Dermis blood vessel endothelial cell (primary cell): ENCODE data around the gene SPAG4. TPM values are rescaled to one million over a fixed set of nuclear protein-coding genes. Genes with fewer than 3 reads are reported as not detected.

ENCODE experiments used
- DNase-seq: peaks from one replicate; pipeline ENCODE4 v3.0.0; 2010
- total RNA-seq: library from RNA; depleted of rRNA; stranded (reverse); fragments of >200 nt; gene quantifications from 2 replicates; pipeline ENCODE4 v1.2.3, GENCODE V29; 2014

The SPAG4 gene, protein sequence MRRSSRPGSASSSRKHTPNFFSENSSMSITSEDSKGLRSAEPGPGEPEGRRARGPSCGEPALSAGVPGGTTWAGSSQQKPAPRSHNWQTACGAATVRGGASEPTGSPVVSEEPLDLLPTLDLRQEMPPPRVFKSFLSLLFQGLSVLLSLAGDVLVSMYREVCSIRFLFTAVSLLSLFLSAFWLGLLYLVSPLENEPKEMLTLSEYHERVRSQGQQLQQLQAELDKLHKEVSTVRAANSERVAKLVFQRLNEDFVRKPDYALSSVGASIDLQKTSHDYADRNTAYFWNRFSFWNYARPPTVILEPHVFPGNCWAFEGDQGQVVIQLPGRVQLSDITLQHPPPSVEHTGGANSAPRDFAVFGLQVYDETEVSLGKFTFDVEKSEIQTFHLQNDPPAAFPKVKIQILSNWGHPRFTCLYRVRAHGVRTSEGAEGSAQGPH
- 10.0 and 19.1 TPM in 2 replicates for total RNA-seq

DNA sequence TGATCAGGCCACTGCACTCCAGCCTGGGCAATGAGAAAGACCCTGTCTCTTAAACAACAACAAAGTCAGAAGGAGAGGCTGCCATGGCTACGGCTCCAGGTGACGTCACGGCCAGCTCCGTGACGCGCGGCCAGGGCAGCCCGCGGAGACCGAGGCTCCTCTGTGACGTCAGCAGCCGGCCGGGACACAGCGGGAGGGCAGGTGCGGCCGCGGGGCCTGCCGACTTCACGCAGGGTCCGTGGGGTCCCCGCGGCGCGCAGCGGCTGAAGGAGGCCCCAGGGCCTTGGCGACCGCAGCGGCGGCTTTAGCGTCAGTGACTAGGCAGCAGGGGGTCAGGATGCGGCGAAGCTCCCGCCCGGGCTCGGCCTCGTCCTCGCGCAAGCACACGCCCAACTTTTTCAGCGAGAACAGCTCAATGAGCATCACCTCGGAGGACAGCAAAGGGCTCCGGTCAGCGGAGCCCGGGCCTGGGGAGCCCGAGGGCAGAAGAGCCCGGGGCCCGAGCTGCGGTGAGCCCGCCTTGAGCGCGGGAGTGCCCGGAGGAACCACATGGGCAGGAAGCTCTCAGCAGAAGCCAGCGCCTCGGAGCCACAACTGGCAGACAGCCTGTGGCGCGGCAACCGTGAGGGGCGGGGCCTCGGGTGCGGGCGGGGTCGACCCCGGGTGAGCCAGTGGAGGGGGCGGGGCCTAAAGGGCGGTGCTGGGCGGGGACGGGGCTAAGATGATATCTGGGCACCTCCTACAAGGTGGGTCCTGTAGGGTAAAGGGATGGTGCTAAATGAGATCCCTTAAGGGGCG, at the start of gene SPAG4:
TSS of gene SPAG4 (plus strand) at position 163 of the 798 bp plus-strand sequence. CDS start at position 338, 175 bp downstream.
- DNase-seq, result peak; percentile 100

DNA sequence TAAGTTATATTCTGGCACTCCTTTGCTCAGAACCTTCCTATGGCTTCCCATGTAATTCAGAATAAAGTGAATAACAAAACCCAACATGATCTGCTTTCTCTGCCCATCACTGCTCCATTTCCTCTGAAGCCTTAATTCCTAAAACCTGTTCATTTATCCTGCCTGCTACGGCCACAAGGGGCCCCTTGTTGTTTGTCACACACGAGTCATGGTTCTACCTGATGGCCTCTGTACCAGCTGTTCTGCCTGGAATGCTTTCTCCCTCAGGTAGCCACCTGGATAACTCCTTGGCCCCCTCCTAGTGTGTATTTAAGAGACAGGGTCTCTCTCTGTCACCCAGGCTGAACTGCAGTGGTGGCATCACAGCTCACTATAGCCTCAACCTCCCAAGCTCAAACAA, 47.0 kb upstream of the SPAG4 start:
- DNase-seq, result peak; percentile 14

DNA sequence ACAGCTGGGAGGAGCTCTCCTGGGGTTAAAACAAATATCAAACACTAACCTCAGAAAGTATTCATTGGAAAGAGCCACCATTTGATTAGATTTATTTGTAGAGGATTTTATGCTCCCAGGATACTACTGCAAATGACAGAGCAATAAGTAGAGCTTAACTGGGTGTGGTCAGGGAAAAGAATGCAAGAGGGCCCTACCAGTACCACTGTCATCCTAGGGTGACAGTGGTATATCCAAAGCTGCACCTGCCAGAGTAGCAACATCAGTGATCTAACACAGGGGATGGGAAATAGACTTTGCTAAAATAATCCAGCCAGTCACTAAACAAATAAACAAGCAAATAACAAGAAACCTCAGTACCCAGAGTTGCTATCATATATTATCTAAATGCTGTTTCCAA, 44.1 kb upstream of the SPAG4 start:
- no peak for DNase-seq

DNA sequence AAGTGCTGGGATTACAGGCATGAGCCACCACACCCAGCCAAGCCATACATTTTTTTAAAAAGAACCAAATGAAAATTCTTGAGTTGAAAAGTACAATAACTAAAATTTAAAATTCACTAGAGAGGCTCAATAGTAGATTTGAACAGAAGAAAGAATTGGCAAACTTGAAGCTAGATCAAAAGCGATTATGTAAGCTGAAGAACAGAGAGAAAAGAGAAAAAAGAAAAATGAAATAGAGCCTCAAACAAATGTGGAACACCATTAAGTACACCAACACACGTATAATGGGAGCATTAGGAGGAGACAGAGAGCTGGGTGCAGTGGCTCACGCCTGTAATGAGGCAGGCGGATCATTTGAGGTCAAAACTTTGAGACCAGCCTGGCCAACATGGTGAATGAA, 42.8 kb upstream of the SPAG4 start:
- no peak for DNase-seq

DNA sequence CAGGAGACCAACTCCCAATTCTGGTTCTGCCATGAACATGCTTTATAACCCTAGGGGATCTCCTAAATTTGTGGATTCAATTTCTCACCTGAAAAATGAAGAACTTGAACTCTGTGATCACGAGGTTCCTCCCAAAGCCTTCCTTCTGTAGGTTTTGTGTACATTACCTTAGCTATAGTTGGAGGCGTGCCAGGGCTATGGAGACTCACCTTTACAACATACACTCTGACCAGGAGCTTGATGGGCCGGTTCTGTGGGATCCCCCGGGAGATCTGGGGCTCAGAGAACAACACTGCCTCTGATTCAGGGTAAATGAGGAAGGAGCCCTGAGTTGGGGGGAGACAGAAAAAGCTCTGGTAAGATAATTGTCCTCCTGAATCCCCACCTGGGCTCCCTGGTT, 39.7 kb upstream of the SPAG4 start:
- DNase-seq, result no peak

DNA sequence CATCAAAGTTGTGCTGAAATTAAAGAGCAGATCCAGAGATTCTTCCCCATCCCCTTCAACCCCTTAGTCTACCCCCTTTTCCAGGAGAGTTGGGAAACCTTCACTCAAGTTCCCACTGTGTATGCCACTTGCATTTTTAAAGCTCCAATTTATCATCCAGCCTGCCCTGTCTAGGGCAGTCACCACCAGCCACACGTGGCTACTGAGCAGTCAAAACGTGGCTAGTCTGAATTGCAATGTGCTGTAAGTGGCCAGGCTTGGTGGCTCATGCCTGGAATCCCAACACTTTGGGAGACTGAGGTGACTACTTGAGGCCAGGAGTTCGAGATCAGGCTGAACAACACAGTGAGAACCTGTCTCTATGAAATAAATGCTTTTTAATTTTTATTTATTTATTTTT, 38.8 kb upstream of the SPAG4 start:
- DNase-seq, result no peak

DNA sequence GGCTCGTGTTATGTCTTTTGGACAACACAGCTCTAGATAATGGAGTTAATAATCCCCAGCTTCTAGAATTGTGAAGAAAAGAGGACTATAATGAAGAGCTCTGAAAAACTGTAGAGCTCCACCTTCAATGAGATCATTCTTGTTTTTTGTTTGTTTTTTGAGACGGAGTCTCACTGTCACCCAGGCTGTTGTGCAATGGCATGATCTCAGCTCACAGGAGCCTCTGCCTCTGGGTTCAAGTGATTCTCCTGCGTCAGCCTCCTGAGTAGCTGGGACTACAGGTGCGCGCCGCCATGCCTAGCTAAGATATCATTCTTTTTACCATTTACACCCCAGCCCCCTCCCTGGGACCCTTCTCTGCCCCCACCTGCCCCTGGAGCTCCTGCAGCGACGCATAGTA, 37.2 kb upstream of the SPAG4 start:
- DNase-seq, result no peak

DNA sequence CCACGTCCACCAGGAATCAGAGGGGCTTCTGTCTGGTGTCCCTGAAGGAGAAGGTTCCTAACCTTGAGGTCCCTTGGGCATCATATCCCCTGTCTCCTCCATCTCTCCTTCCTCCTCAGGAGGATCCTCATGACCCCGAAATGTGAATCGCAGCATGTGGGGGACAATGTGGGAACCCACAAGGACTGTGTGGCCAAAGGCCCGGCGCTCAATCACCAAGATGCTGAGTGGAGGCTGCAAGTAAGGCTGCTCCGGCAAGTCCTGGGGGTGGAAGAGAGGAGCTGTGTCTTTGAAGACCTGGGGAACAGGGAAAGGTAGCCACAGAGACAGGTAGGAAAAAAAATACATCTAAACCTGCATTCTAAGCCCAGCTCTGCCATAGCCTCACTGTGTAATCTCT, 36.4 kb upstream of the SPAG4 start:
- DNase-seq, result no peak

DNA sequence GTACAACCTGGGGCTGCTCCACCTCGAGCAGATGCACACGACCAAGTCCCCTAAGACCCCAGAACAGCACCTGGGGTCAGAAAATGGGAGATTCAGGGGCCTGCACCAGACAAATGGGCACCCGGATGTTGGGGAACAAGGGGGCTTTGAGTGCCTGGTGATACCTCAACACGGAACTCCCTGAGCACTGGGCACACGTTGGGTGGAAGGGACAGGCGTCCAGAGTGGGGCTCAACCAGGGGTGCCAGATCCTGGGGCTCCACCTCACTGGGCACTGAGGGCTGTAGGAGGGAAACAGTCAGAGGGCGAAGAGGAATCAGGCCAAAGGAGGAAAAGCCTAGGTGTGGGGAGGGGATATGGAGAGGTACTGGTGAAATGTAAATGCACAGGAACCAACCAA, 33.5 kb upstream of the SPAG4 start:
- no peak for DNase-seq

DNA sequence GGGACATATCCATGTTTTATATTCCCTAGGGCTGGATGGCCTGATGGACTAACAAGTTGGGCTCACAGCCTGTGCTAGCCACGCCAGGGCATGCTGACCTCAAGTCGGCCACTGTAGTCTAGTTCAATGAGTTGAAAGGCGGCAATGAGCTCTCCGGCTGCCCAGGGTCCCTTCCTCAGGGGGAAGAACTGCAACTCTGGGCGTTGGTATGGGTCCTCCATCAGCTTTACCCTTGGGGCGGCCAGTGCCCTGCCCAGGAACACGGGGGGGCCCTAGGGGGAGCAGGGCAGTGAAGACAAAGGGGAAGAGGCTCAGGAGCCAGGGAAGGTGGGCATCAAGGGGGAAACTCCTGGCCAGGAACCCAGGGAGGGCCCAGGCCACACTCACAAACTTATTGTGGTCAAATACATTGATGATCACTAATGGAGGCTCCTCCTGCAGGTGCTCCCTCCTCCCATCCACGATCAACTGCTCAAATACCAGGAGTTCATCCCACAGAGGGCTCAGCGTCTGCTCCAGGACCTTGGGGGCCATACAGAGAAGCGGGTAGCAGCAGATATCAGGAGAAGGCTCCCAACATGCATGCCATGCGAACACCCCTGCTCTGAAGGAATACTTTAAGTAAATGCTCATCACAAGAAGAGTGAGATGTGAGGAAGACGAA, 32.8 kb upstream of the SPAG4 start:
- no peak for DNase-seq

DNA sequence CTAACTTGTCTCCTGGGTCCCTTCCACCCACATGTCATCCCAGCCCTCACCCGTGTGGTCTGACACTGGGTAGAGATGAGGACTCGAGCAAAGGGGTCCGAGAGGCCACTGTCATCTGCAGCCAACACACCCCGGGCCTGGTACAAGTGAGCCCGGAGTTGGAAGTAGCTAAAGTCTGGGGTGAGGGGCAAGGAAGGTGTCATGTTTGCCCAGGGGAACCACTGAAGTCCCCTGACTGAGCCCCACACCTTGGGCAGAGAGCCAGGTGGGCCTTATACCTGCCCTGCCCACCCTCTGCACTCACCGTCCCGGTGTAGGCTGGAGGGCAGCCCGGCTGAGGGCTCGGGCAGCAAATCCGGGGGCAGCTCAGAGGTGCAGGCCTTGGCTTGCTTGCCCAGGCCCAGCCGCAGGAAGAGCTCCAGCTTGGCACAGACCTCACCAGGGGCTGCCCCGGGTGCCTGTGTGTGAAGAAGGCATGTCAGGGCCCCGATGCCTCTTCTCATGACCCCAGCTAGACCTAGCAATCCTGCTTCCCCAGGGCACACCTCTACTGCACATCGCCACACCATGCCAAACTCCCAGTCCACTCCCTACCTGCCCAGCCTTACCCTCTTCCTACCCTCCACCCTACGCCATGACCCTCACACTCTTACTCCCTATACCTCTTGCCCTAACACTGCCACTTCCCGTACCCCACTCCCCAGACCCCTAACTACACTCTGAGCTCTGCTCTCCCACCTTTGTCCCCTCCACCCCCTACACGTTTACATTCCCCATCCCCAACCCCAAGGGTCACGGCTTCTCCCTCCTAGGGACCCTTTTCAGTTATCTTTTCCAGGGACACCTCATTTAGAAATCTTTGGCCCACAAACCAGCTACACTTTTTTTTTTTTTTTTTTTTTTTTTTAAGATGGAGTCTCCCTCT, 31.7 kb upstream of the SPAG4 start:
- no peak for DNase-seq

DNA sequence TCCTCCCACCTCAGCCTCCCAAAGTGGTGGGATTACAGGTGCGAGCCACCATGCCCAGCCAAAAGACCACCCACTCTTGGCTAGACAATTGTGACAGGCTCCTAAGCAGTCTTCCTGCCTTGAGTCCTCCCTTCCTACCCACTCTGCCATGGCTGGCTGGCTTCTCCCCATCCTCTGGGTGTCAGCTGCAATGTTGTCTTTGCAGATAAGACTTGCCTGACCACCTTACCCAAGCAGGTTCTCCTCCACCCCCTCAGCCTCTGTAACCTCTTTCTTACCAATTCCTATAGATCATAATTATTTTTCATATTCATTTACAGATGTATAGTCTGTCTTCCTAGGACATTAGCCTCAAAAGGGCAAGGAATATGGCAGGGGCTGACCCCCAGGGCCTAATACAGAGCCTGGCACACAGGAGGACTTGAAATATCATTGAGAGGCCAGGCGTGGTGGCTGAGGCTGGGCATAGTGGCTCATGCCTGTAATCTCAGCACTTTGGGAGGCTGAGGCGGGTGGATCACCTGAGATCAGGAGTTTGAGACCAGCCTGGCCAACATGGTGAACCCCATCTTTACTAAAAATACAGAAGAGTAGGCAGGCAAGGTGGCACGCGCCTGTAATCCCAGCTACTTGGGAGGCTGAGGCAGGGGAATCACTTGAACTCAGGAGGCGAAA, 28.7 kb upstream of the SPAG4 start:
- DNase-seq, result no peak

DNA sequence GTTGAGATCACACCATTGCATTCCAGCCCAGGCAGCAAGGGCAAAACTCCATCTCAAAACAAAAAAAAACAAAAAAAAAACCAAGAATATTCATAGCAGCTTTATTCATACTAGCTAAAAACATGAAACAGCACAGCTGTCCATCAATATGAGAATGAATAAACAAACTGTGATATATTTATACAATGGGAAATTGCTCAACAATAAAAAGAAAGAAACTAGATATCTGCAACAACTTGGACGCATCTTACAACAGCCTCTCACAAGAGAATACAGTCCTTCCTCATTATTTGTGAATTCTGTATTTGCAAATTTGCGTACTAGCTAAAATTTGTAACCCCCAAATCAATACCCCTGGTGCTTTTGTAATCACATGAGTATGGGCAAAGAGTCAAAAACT, 28.2 kb upstream of the SPAG4 start:
- no peak for DNase-seq

DNA sequence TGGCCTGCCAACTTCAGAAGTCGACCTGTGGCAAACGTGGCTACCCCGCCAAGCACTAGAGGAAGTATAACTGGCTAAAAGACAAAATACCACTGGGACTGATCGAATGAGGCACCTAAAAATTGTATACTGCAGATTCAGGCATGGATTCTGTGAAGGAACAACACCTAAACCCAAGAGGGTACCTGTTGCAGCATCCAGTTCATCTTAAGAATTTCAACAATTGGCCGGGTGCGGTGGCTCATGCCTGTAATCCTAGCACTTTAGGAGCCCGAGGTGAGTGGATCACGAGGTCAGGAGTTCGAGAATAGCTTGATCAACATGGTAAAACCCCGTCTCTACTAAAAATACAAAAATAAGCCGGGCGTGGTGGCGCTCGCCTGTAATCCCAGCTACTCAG, 27.2 kb upstream of the SPAG4 start:
- DNase-seq, result no peak

DNA sequence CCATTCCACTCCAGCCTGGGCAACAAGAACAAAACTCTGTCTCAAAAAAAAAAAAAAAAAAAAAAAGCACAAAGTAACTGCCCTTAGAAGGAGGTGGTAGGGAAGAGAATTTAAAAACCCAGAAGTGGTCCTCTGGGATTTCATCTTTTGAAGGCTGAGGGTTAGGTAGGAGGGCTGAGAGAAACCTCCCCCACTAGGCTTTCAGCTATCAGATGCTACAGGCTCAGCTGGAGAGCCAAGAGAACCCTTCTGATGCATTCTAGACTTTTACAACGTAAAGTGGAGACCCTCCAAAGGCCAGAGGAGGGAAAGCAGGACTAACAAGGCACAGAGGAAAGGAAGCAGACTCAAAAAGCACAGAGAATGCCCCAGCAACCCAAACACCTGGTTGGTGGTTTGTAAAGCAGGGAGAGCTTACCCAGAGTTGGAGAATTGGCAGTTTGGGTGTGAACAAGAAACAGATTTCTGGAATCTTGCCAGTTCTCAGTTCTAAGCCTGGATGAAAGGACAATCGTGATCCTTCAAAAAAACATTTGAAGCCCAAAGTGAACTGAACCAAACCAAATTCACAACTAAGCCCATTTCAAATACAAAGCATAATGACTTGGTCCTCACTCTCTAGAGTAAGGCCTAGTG, 23.2 kb upstream of the SPAG4 start:
- no peak for DNase-seq

DNA sequence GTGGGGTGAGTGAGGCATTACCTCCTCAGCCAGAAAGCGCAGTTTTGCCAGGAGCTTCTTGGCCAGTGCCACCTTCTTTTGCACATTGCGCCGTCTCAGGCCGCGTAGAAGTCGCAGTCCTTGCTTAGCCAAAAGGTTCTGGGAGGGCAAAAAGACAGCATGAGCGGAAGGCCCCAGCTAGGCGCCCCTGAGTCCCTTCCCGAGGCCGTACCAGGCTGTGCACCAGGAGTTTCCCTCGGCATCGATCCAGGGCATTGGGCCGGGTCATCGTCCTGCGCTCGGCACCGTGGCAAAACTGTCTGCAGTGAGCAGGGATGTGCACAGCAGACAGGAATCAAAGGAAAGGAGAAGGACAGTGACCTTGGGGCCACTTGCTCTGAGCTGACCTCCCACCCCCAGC, 20.2 kb upstream of the SPAG4 start:
- DNase-seq, result no peak

DNA sequence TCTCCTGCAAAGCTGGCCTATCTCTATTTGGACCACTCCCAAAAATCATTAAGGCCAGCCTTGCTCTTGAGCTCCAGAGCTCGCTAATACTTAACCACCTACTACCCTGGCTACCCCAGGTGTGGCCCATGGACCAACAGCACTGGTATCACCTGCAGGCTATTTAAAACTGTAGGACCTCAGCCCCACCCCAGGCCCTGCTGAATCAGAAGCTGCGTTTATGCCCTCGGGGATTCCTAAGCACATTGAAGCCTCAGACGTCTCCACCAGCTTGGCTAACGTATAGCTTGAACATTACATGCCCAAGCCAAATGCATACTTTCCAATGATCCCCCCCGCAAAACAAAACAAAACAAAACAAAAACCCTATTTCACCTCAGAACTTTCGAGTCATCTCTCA, 19.7 kb upstream of the SPAG4 start:
- no peak for DNase-seq

DNA sequence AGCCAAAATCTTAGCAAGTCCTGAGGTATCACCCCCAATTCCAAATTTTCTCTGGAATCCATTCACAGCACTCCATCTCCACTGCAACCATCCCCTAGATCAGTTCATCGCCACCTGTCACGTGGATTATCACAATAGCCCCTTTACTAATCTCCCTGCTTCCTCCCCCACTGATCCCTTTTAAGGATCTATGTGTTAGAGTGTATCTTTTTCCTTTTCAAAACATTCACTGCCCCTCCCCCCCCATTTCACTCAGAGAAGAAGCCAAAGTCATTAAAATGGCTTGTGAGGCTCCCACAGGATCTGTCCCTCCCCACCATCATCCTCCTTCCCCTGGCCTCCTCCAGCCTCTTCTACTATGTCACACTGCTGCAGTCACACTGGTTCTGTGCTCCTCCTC, 18.4 kb upstream of the SPAG4 start:
- no peak for DNase-seq

DNA sequence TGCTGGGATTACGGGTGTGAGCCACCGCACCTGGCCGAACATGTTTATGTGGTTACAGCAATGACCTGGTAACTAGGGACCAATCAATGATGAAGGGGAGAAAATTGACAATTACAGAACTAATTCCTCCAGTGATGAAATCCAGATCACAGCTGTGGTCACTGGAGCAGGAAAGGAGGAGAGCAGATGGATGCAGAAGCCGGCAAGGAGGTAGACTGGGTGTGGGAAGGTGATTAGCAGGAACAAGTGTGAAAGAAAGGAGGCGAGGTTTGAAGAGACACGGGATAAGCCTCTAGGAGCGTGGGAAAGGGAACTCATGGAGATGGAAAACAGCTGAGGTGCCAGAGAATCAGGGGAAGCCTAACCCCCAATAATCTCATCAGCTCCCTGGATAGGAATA, 17.2 kb upstream of the SPAG4 start:
- no peak for DNase-seq

DNA sequence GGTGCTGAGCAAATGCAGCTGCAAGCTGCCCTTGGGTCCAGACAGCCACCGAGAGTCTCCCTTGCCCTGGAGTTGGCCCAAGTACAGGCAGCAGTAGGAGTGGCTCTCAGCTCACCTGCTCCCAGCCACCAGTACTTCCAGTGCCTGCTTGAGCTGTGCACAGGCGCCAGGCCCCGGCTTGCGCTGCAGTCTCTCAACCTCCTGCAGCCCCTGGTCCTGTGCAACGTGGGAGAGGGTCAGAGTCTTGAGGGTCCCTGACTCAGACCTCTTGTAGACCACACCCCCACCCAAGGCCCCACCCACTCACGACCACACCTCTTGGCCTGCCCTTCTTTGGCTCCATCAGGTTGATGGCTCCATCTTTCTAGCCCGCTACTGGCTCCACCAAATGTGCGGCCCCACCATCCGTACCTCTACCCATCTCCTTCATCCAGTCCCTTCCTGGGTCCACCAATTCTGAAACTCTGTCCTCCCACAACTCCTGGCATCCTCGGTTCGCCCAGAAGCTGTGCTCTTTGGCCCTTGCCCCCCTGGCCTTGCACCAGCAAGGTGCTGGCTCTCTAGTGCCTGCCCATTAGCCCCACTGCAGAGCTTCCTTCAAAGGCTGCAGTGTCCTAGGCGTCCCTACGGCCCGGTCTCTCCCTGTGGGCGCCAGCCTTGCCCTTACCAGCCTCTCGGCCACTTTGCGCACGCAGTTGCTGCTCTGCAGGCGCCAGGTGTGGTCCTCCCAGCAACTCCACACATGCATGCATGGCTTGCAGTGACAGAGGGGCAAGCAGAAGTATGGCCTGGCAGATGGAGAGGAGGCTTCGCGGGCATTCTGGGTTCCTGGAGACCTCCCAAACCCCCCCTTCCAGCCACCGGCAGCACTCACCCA, 16.5 kb upstream of the SPAG4 start:
- DNase-seq, result no peak
